H1 (cell line): ENCODE measurements around the gene KCNH6. TPM values are rescaled to one million over a fixed set of nuclear protein-coding genes. Genes with fewer than 3 reads are reported as not detected.

Experiments used
- CTCF ChIA-PET: fragments of 300-600 bp; sonication (Branson Sonifier 250); formaldehyde crosslinking; loops from one replicate; lab custom pipeline; 2021; ENCODE audit not compliant: partially characterized antibody; lab: Charles Lee
- POLR2A ChIA-PET: fragments of 300-600 bp; sonication (Branson Sonifier 250); formaldehyde crosslinking; loops from one replicate; lab custom pipeline; 2021; ENCODE audit warnings: inconsistent platforms; ENCODE audit not compliant: partially characterized antibody; lab: Charles Lee
- DNase-seq, 2 experiments: peaks; one replicate each; pipeline versions ENCODE4 v3.0.0 to v3.0.0-alpha.2; 2010 to 2022; ENCODE audit warnings: low spot score in 2 of 2, low read depth in 1 of 2, mixed read lengths in 1 of 2
- FAIRE-seq: peaks from 2 replicates; lab custom pipeline; 2011; peaks lifted over from hg19 to GRCh38; lab: Jason Lieb, UNC
- H2AFZ ChIP-seq: 2 replicates; pipeline ENCODE4 v1.8.1; 2012; ENCODE audit warnings: low read length, inconsistent platforms
- H2AK5ac ChIP-seq: 2 replicates; pipeline ENCODE4 v1.6.1; 2013; ENCODE audit warnings: low read depth, low read length
- H2BK120ac ChIP-seq: replicated peaks from 2 replicates; pipeline ENCODE3; 2013; ENCODE audit warnings: low read depth, low read length, inconsistent platforms
- H2BK12ac ChIP-seq: 2 replicates; pipeline ENCODE4 v1.6.1; 2013; ENCODE audit warnings: low read depth, low read length
- H2BK15ac ChIP-seq: 2 replicates; pipeline ENCODE4 v1.6.1; 2013; ENCODE audit warnings: low read length
- H2BK20ac ChIP-seq: 2 replicates; pipeline ENCODE4 v1.6.1; 2013; ENCODE audit warnings: low read length
- H2BK5ac ChIP-seq: 2 replicates; pipeline ENCODE4 v1.6.1; 2013; ENCODE audit warnings: low read depth, low read length
- H3K14ac ChIP-seq: 2 replicates; pipeline ENCODE4 v1.6.1; 2013; ENCODE audit warnings: inconsistent platforms; ENCODE audit not compliant: insufficient read length
- H3K18ac ChIP-seq: 2 replicates; pipeline ENCODE4 v1.6.1; 2013; ENCODE audit warnings: low read length; ENCODE audit errors: extremely low read depth
- H3K23ac ChIP-seq: 2 replicates; pipeline ENCODE4 v1.6.1; 2013; ENCODE audit warnings: inconsistent platforms; ENCODE audit not compliant: insufficient read length
- H3K23me2 ChIP-seq: 2 replicates; pipeline ENCODE4 v1.6.1; 2013; ENCODE audit warnings: low read depth, low read length
- H3K27ac ChIP-seq: 2 replicates; pipeline ENCODE4 v1.6.1; 2011; ENCODE audit warnings: low read depth, low read length, inconsistent platforms
- H3K27me3 ChIP-seq, 4 experiments: replicated peaks in 1 of 4; 1 replicate in 1 of 4; 2 replicates in 3 of 4; pipeline versions ENCODE4 v1.6.1 to v1.8.1; 2011 to 2013; ENCODE audit warnings: low read length in 3 of 4, mild to moderate bottlenecking in 3 of 4, inconsistent platforms in 2 of 4, mixed read lengths in 2 of 4, moderate library complexity in 1 of 4; ENCODE audit not compliant: control insufficient read depth in 3 of 4, insufficient read depth in 3 of 4; ENCODE audit errors: extremely low read depth in 1 of 4
- H3K36me3 ChIP-seq, 4 experiments: 2 replicates each; pipeline versions ENCODE4 v1.6.1 to v1.8.1; 2011 to 2013; ENCODE audit warnings: mild to moderate bottlenecking in 4 of 4, low read length in 3 of 4, moderate library complexity in 2 of 4, control low read depth in 1 of 4, inconsistent platforms in 1 of 4; ENCODE audit not compliant: insufficient read depth in 4 of 4, control insufficient read depth in 2 of 4
- H3K4ac ChIP-seq: replicated peaks from 2 replicates; pipeline ENCODE3; 2013; ENCODE audit warnings: low read length, low read depth, mixed read lengths, inconsistent platforms; ENCODE audit not compliant: insufficient read length
- H3K4me1 ChIP-seq, 4 experiments: replicated peaks in 1 of 4; 1 replicate in 1 of 4; 2 replicates in 3 of 4; pipeline versions ENCODE4 v1.6.1 to v1.8.1; 2011 to 2013; ENCODE audit warnings: low read length in 3 of 4, inconsistent platforms in 2 of 4, mixed read lengths in 1 of 4; ENCODE audit not compliant: insufficient read depth in 4 of 4, control insufficient read depth in 3 of 4
- H3K4me2 ChIP-seq, 2 experiments: 2 replicates each; pipeline versions ENCODE4 v1.6.1 to v1.8.1; 2011 to 2013; ENCODE audit warnings: low read depth in 2 of 2, low read length in 2 of 2, control low read depth in 1 of 2, inconsistent platforms in 1 of 2, mild to moderate bottlenecking in 1 of 2; ENCODE audit not compliant: insufficient read depth in 1 of 2
- H3K4me3 ChIP-seq, 4 experiments: fragments of 200-600, 300-600 bp in 1 of 4; sonication (generic), shearing (Covaris generic), sonication (Bioruptor Twin) in 1 of 4; 2 replicates each; pipeline versions ENCODE4 v1.5.1 to v1.8.1; 2011 to 2016; ENCODE audit warnings: low read length in 4 of 4, low read depth in 3 of 4, control low read depth in 2 of 4, inconsistent platforms in 2 of 4, mild to moderate bottlenecking in 2 of 4, mixed read lengths in 1 of 4, moderate library complexity in 1 of 4; ENCODE audit not compliant: insufficient read depth in 2 of 4; ENCODE audit errors: extremely low read depth in 1 of 4
- H3K56ac ChIP-seq: replicated peaks from 2 replicates; pipeline ENCODE3; 2013; ENCODE audit warnings: low read depth, mild to moderate bottlenecking, mixed read lengths, low read length, inconsistent platforms; ENCODE audit not compliant: insufficient read length
- H3K79me1 ChIP-seq: 2 replicates; pipeline ENCODE4 v1.6.1; 2013; ENCODE audit warnings: low read depth, low read length, control low read depth
- H3K79me2 ChIP-seq, 2 experiments: 2 replicates each; pipeline versions ENCODE4 v1.6.1 to v1.8.1; 2012 to 2013; ENCODE audit warnings: low read length in 2 of 2, mild to moderate bottlenecking in 2 of 2, inconsistent platforms in 1 of 2; ENCODE audit not compliant: insufficient read depth in 2 of 2, control insufficient read depth in 1 of 2
- H3K9ac ChIP-seq, 4 experiments: replicated peaks in 1 of 4; 1 replicate in 1 of 4; 2 replicates in 3 of 4; pipeline versions ENCODE4 v1.6.1 to v1.8.1; 2011 to 2013; ENCODE audit warnings: low read depth in 3 of 4, low read length in 3 of 4, control low read depth in 2 of 4, mild to moderate bottlenecking in 2 of 4, moderate library complexity in 2 of 4, inconsistent platforms in 1 of 4; ENCODE audit errors: extremely low read depth in 1 of 4
- H3K9me3 ChIP-seq, 2 experiments: 2 replicates each; pipeline versions ENCODE4 v1.6.1 to v1.8.1; 2012 to 2013; ENCODE audit warnings: mild to moderate bottlenecking in 2 of 2, moderate library complexity in 2 of 2, control low read depth in 1 of 2, inconsistent platforms in 1 of 2, low read depth in 1 of 2, low read length in 1 of 2, mixed read lengths in 1 of 2; ENCODE audit not compliant: insufficient read depth in 2 of 2
- H4K20me1 ChIP-seq, 2 experiments: replicated peaks in 1 of 2; 2 replicates each; pipeline versions ENCODE3 to v1.8.1; 2011 to 2013; ENCODE audit warnings: inconsistent platforms in 2 of 2, low read length in 2 of 2, mild to moderate bottlenecking in 1 of 2; ENCODE audit not compliant: insufficient read depth in 2 of 2, control insufficient read depth in 1 of 2
- H4K5ac ChIP-seq: 2 replicates; pipeline ENCODE4 v1.6.1; 2013; ENCODE audit warnings: low read length, low read depth, mixed read lengths, inconsistent platforms; ENCODE audit not compliant: insufficient read length
- H4K8ac ChIP-seq: 2 replicates; pipeline ENCODE4 v1.8.0; 2013; ENCODE audit warnings: mild to moderate bottlenecking, moderate library complexity, low read length, inconsistent platforms; ENCODE audit not compliant: insufficient read depth; ENCODE audit errors: extremely low read depth
- H4K91ac ChIP-seq: replicated peaks from 2 replicates; pipeline ENCODE3; 2013; ENCODE audit warnings: low read length, mixed read lengths, inconsistent platforms; ENCODE audit not compliant: insufficient read length
- BCL11A ChIP-seq, 2 experiments: IDR thresholded peaks; one replicate each; pipeline ENCODE4 v1.6.1; 2011; ENCODE audit warnings: low read depth in 2 of 2, low read length in 2 of 2, mild to moderate bottlenecking in 2 of 2
- CREB1 ChIP-seq: IDR thresholded peaks from 2 replicates; pipeline ENCODE4 v1.6.1; 2012; ENCODE audit warnings: inconsistent platforms
- HDAC2 ChIP-seq, 2 experiments: fragments of 300-600 bp in 1 of 2; sonication (generic) in 1 of 2; IDR thresholded peaks; 2 replicates each; pipeline ENCODE4 v1.6.1; 2011 to 2012; ENCODE audit warnings: low read depth in 2 of 2, low read length in 2 of 2, mild to moderate bottlenecking in 2 of 2, moderate library complexity in 2 of 2, borderline replicate concordance in 1 of 2, inconsistent platforms in 1 of 2
- NANOG ChIP-seq: IDR thresholded peaks from 2 replicates; pipeline ENCODE4 v1.6.1; 2011; ENCODE audit warnings: low read length, low read depth, mild to moderate bottlenecking, inconsistent platforms; ENCODE audit not compliant: insufficient read depth, poor library complexity, severe bottlenecking
- POU5F1 ChIP-seq: IDR thresholded peaks from 2 replicates; pipeline ENCODE4 v1.6.1; 2011; ENCODE audit warnings: low read depth, mild to moderate bottlenecking, low read length, moderate library complexity
- RBBP5 ChIP-seq: IDR thresholded peaks from 2 replicates; pipeline ENCODE4 v1.7.1; 2012; ENCODE audit warnings: low read depth, mild to moderate bottlenecking, inconsistent platforms, low read length, moderate library complexity, borderline replicate concordance
- RNF2 ChIP-seq: fragments of 200-900, 300-1000 bp; sonication (generic); IDR thresholded peaks from 2 replicates; pipeline ENCODE4 v1.7.1; 2016; ENCODE audit warnings: borderline replicate concordance, low read depth, mild to moderate bottlenecking, antibody characterized with exemption, low read length; ENCODE audit not compliant: poor library complexity, severe bottlenecking; ENCODE audit errors: missing control alignments
- RXRA ChIP-seq: IDR thresholded peaks from 2 replicates; pipeline ENCODE4 v1.6.1; 2011; ENCODE audit warnings: low read depth, mild to moderate bottlenecking, low read length, moderate library complexity; ENCODE audit not compliant: insufficient read depth
- ZNF274 ChIP-seq: IDR thresholded peaks from 2 replicates; pipeline ENCODE4 v1.7.0; 2012; ENCODE audit warnings: low read length, borderline replicate concordance; ENCODE audit errors: extremely low read depth
- WGBS, 2 experiments: shearing (Covaris generic) in 1 of 2; methylation state at CpG; one replicate each; pipeline versions ENCODE4 v1.1.6 to v1.1.7; 2013 to 2015; ENCODE audit warnings: low lambda C conversion rate in 2 of 2, mixed read lengths in 2 of 2, inconsistent platforms in 1 of 2, low coverage in 1 of 2, missing lambda C conversion rate in 1 of 2; ENCODE audit not compliant: insufficient replicate concordance in 2 of 2, insufficient coverage in 1 of 2, insufficient read length in 1 of 2; ENCODE audit errors: extremely low coverage in 1 of 2, missing lambda C conversion rate in 1 of 2; 5-methylcytosine and 5-hydroxymethylcytosine counted together
- polyA plus RNA-seq, 7 experiments: library from polyadenylated mRNA; depleted of rRNA in 3 of 7; stranded (reverse) in 5 of 7; unstranded in 2 of 7; fragments of >200 nt in 5 of 7; fragments of 200-250 nt in 2 of 7; gene quantifications; 1 replicate in 5 of 7; 2 replicates in 1 of 7; 4 replicates in 1 of 7; pipeline versions ENCODE4 v1.2.1 to v1.2.3, GENCODE V29; 2011 to 2013; ENCODE audit warnings: missing spikeins in 2 of 7, mixed read lengths in 2 of 7
- total RNA-seq: library from RNA; stranded (reverse); fragmentation: NEBNext Ultra II Directional; extraction: Animal tissue kit (Norgen Biotek cat#: 25700); gene quantifications from 2 replicates; pipeline ENCODE4 v1.2.1, GENCODE V29; 2021
- TF ChIP-seq, protein P1 (sequence below), 3 experiments: IDR thresholded peaks; 1 replicate in 2 of 3; 2 replicates in 1 of 3; pipeline versions ENCODE4 v1.5.1 to v1.6.1; 2011; ENCODE audit warnings: low read length in 3 of 3, mild to moderate bottlenecking in 3 of 3, inconsistent platforms in 2 of 3, low read depth in 1 of 3, moderate library complexity in 1 of 3; ENCODE audit not compliant: insufficient read depth in 1 of 3; ENCODE audit errors: control extremely low read depth in 1 of 3

KCNH6 gene
- total and polyA plus RNA-seq, 2 of the 8 experiments (the other 6 are each of a cell fraction or from before 2014, with no cell fraction given): 1.8 to 3.6 TPM

DNA sequence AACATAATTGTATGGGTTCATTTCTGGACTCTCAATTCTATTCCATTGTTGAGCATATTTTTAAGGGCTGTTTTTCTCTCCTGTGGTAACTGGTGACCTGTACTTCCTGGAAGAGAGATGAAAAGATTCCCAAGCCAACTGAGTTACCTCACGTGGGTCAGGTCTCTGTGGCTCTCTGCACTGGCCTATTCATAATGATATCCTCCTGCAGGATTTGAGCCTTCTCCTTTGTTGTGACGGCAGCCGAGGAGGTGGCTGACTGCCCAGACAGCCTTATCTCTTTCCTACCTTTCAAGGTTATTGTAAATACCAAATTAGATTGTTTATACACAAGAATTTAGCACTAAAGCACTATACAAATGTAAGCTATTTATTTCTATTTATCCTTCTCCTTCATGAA lies 49.0 kb upstream of the KCNH6 start:
- WGBS, 2 experiments: 80% methylated on average over 3 of the region's 3 CpGs; no CpG with 5 or more reads in 1 of the 2 experiments
- Histone ChIP-seq H3K9me3 (no peaks in the 10 kb centered on the region), H3K4ac (no peak overlapping the region), H3K79me1 (no peaks in the 10 kb centered on the region), H4K5ac (no peak overlapping the region), H4K20me1 (no peaks in the 10 kb centered on the region), H2BK120ac (no peak overlapping the region), H3K27me3 (peaks cover 0 to 27% (median 18%) of the 10 kb centered on the region in 4 experiments; a peak in 5 of 7 replicates), H3K18ac (no peak overlapping the region), H4K91ac (no peak overlapping the region), H3K56ac (no peak overlapping the region), H3K23me2 (peaks cover 11% of the 10 kb centered on the region), H2AK5ac (no peak overlapping the region), H2BK20ac (no peak overlapping the region), H3K36me3 (no peaks in the 10 kb centered on the region), H2BK15ac (no peak overlapping the region), H4K8ac (no peak overlapping the region), H2AFZ (no peak overlapping the region), H2BK12ac (no peak overlapping the region), H2BK5ac (no peak overlapping the region), H3K23ac (no peak overlapping the region), H3K4me3 (no peak overlapping the region), H3K27ac (no peak overlapping the region), H3K4me2 (no peak overlapping the region), H3K9ac (no peak overlapping the region), H3K79me2 (no peaks in the 10 kb centered on the region), H3K4me1 (peaks cover 0 to 22% (median 17%) of the 10 kb centered on the region in 4 experiments; a peak in 6 of 7 replicates), H3K14ac (no peak overlapping the region)
- FAIRE-seq: no peak
- POLR2A ChIA-PET: no interaction called here
- no peak for DNase-seq
- CTCF ChIA-PET: interaction anchor here (1.8 to 27.9 kb wide), 3 partner anchors 13 to 37 kb away, joined by 4 to 758 read pairs (median 6); partner anchors contain the start of gene CYB561
- TF ChIP-seq RNF2 (no peak), CREB1 (no peak), POU5F1 (no peak), NANOG (no peak), RXRA (no peak), HDAC2 (IDR thresholded peaks at IDR 0.05; ENCODE audit: borderline replicate concordance in 1 of 2, low read depth in 2 of 2, low read length in 2 of 2) (no peak), ZNF274 (no peak), RBBP5 (no peak), BCL11A (IDR thresholded peaks at IDR 0.05; ENCODE audit: low read depth in 2 of 2, low read length in 2 of 2) (no peak)
- TF ChIP-seq, protein P1, sequence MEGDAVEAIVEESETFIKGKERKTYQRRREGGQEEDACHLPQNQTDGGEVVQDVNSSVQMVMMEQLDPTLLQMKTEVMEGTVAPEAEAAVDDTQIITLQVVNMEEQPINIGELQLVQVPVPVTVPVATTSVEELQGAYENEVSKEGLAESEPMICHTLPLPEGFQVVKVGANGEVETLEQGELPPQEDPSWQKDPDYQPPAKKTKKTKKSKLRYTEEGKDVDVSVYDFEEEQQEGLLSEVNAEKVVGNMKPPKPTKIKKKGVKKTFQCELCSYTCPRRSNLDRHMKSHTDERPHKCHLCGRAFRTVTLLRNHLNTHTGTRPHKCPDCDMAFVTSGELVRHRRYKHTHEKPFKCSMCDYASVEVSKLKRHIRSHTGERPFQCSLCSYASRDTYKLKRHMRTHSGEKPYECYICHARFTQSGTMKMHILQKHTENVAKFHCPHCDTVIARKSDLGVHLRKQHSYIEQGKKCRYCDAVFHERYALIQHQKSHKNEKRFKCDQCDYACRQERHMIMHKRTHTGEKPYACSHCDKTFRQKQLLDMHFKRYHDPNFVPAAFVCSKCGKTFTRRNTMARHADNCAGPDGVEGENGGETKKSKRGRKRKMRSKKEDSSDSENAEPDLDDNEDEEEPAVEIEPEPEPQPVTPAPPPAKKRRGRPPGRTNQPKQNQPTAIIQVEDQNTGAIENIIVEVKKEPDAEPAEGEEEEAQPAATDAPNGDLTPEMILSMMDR (IDR thresholded peaks at IDR 0.05; ENCODE audit: control extremely low read depth in 1 of 3, insufficient read depth in 1 of 3, low read depth in 1 of 3, low read length in 3 of 3): no peak
